ENCODE results near the gene FAHD2A. TPM values are rescaled to one million over a fixed set of nuclear protein-coding genes. Genes with fewer than 3 reads are reported as not detected.

The FAHD2A gene
- polyA plus RNA-seq, 1 donor from 2014 or later, result 27.2 TPM

DNA sequence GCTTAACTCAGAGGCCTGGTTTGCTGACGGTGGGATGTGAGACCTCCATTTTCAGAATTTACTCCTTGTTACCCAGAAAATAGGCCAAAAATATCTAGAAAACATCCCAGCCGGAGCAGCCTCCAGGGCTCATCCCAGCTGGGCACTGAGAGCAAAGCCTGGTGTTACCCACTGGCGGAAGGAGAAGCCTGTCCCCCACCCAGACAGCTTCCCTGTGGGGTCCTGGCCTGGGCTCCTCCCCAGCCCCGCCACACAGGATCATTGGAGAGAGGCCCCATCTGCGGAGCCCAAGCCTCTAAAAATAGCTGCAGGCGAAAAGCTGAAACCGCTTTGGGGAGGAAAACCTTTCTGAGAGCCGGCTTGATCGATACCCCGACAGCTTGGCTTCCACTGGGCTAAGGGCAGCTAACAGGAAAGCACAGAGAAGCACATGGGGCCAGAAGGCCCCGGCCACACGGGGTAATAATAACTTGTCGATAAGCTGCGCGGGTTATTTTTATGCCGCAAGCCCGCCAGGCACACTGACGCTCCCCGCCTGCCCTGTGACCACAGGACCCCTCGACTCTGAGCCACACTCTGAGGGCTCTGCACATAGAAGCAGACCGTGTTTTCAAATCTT is 26.9 kb upstream of the FAHD2A start:
- no peaks in the 10 kb centered on the region for H4K20me1 ChIP-seq (ENCODE audit: insufficient read depth)
- H3K79me2 ChIP-seq (replicated peaks; ENCODE audit: insufficient read depth, low read length), result no peaks in the 10 kb centered on the region
- no peak overlapping the region for H3K4me3 ChIP-seq (ENCODE audit: low read length)
- H3K36me3 ChIP-seq (ENCODE audit: insufficient read depth, low read length), result no peaks in the 10 kb centered on the region
- peaks cover 7% of the 10 kb centered on the region for H3K9me3 ChIP-seq (ENCODE audit: low read length)
- H2AFZ ChIP-seq (ENCODE audit: low read depth, low read length), result no peak overlapping the region
- TF ChIP-seq, protein P1, sequence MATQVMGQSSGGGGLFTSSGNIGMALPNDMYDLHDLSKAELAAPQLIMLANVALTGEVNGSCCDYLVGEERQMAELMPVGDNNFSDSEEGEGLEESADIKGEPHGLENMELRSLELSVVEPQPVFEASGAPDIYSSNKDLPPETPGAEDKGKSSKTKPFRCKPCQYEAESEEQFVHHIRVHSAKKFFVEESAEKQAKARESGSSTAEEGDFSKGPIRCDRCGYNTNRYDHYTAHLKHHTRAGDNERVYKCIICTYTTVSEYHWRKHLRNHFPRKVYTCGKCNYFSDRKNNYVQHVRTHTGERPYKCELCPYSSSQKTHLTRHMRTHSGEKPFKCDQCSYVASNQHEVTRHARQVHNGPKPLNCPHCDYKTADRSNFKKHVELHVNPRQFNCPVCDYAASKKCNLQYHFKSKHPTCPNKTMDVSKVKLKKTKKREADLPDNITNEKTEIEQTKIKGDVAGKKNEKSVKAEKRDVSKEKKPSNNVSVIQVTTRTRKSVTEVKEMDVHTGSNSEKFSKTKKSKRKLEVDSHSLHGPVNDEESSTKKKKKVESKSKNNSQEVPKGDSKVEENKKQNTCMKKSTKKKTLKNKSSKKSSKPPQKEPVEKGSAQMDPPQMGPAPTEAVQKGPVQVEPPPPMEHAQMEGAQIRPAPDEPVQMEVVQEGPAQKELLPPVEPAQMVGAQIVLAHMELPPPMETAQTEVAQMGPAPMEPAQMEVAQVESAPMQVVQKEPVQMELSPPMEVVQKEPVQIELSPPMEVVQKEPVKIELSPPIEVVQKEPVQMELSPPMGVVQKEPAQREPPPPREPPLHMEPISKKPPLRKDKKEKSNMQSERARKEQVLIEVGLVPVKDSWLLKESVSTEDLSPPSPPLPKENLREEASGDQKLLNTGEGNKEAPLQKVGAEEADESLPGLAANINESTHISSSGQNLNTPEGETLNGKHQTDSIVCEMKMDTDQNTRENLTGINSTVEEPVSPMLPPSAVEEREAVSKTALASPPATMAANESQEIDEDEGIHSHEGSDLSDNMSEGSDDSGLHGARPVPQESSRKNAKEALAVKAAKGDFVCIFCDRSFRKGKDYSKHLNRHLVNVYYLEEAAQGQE (IDR thresholded peaks at IDR 0.05; ENCODE audit: borderline replicate concordance), result no peak
- TF ChIP-seq, protein P2, sequence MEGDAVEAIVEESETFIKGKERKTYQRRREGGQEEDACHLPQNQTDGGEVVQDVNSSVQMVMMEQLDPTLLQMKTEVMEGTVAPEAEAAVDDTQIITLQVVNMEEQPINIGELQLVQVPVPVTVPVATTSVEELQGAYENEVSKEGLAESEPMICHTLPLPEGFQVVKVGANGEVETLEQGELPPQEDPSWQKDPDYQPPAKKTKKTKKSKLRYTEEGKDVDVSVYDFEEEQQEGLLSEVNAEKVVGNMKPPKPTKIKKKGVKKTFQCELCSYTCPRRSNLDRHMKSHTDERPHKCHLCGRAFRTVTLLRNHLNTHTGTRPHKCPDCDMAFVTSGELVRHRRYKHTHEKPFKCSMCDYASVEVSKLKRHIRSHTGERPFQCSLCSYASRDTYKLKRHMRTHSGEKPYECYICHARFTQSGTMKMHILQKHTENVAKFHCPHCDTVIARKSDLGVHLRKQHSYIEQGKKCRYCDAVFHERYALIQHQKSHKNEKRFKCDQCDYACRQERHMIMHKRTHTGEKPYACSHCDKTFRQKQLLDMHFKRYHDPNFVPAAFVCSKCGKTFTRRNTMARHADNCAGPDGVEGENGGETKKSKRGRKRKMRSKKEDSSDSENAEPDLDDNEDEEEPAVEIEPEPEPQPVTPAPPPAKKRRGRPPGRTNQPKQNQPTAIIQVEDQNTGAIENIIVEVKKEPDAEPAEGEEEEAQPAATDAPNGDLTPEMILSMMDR (IDR thresholded peaks at IDR 0.05; ENCODE audit: poor library complexity, severe bottlenecking), result no peak
- TF ChIP-seq EP300 (conservative IDR thresholded peaks at IDR 0.05; ENCODE audit: poor library complexity, severe bottlenecking) (no peak), POLR2AphosphoS5 (IDR thresholded peaks at IDR 0.05) (no peak), TAF1 (IDR thresholded peaks at IDR 0.05; ENCODE audit: low read depth) (no peak), RAD21 (conservative IDR thresholded peaks at IDR 0.05) (no peak), SMC3 (conservative IDR thresholded peaks at IDR 0.05; ENCODE audit: poor library complexity) (no peak), EZH2 (IDR thresholded peaks at IDR 0.05; ENCODE audit: borderline replicate concordance, insufficient read depth, low read length, poor library complexity, severe bottlenecking) (no peak), MXI1 (conservative IDR thresholded peaks at IDR 0.05; ENCODE audit: poor library complexity, severe bottlenecking) (no peak)
- no peaks in the 10 kb centered on the region for H3F3A ChIP-seq (ENCODE audit: insufficient read depth, low read length, poor library complexity, severe bottlenecking)
- no peaks in the 10 kb centered on the region for H3K27me3 ChIP-seq (ENCODE audit: insufficient read depth, low read depth, low read length)
- H3K9me2 ChIP-seq (ENCODE audit: insufficient read depth, low read length), result no peaks in the 10 kb centered on the region
- no peak overlapping the region for H3K4me2 ChIP-seq (ENCODE audit: low read length)
- H3K27ac ChIP-seq (ENCODE audit: low read length), result no peak overlapping the region
- no peak overlapping the region for H3K9ac ChIP-seq (ENCODE audit: low read length)

DNA sequence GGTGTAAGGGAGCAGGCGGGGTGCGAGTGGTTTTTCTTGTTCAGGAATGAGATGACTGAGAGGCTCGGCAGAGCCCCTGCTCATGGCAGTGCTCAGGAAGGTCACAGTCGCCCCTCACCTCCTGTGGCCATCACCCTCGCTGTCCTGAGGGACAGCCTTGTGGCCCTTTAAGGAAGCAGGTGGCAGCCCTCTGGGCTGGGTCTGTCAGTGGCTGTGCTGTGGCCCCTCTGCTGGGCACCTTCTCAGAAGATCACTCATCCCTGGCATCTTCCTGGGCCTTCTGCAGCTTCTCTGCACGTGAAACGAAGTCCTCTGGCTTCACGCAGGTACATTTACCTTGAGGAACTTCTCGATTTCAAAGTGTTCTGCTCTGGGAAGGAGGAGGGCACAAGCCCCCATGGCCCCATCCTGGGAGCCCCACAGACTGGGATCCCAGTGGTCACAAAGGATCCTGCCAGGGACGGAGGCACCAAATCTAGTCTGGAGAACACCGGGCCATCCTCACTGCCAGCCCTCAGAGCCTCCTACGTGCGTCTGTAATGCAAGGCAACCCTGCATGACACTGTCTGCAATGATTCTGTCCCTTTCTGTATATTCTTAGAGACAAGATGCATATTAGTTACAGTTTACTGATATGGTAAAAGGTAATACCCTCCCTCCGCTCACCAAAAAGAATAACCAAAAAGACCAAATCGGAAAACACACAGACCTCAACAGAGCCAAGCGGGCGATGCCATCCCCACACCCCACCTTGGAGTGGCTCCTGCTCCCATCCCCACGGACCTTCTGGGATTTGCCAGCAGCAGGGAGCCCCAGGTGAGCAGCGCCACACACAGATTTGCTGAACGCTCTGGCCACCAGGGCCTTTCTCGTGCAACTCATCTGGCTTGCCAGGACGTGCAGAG is 25.9 kb upstream of the FAHD2A start:
- no peaks in the 10 kb centered on the region for H3F3A ChIP-seq (ENCODE audit: insufficient read depth, low read length, poor library complexity, severe bottlenecking)
- H3K9me3 ChIP-seq (ENCODE audit: low read length), result peaks cover 7% of the 10 kb centered on the region
- no peak overlapping the region for H2AFZ ChIP-seq (ENCODE audit: low read depth, low read length)
- TF ChIP-seq EP300 (conservative IDR thresholded peaks at IDR 0.05; ENCODE audit: poor library complexity, severe bottlenecking) (no peak), MXI1 (conservative IDR thresholded peaks at IDR 0.05; ENCODE audit: poor library complexity, severe bottlenecking) (no peak), POLR2AphosphoS5 (IDR thresholded peaks at IDR 0.05) (no peak), RAD21 (conservative IDR thresholded peaks at IDR 0.05) (no peak), TAF1 (IDR thresholded peaks at IDR 0.05; ENCODE audit: low read depth) (no peak), EZH2 (IDR thresholded peaks at IDR 0.05; ENCODE audit: borderline replicate concordance, insufficient read depth, low read length, poor library complexity, severe bottlenecking) (no peak)
- TF ChIP-seq, protein P1 (IDR thresholded peaks at IDR 0.05; ENCODE audit: borderline replicate concordance), result no peak
- TF ChIP-seq, protein P2 (IDR thresholded peaks at IDR 0.05; ENCODE audit: poor library complexity, severe bottlenecking), result no peak
- no peaks in the 10 kb centered on the region for H3K36me3 ChIP-seq (ENCODE audit: insufficient read depth, low read length)
- H3K9me2 ChIP-seq (ENCODE audit: insufficient read depth, low read length), result no peaks in the 10 kb centered on the region
- no peak overlapping the region for H3K4me2 ChIP-seq (ENCODE audit: low read length)
- H4K20me1 ChIP-seq (ENCODE audit: insufficient read depth), result no peaks in the 10 kb centered on the region
- no peak overlapping the region for H3K4me3 ChIP-seq (ENCODE audit: low read length)
- no peaks in the 10 kb centered on the region for H3K79me2 ChIP-seq (replicated peaks; ENCODE audit: insufficient read depth, low read length)
- H3K9ac ChIP-seq (ENCODE audit: low read length), result no peak overlapping the region
- H3K27me3 ChIP-seq (ENCODE audit: insufficient read depth, low read depth, low read length), result no peaks in the 10 kb centered on the region
- no peak overlapping the region for H3K27ac ChIP-seq (ENCODE audit: low read length)

Measured in neural cell (in vitro differentiated cells).